ENCODE data around the gene TMEM63A.

- TF ChIP-seq CTCF (IDR thresholded peaks at IDR 0.05; ENCODE audit: insufficient read depth, low read length, poor library complexity, severe bottlenecking) = no peak
- no peak for TF ChIP-seq EZH2phosphoT487 (conservative IDR thresholded peaks at IDR 0.05; ENCODE audit: low read length)
These were observed 37.7 kb downstream of the TMEM63A start for GRCh38 chr1:225844236-225845061.

Measured in SU-DHL-6 (cell line).